ENCODE data around the gene COL27A1.

GRCh38 chr9:114120192-114121014, 34.9 kb upstream of the COL27A1 start:
- TF ChIP-seq CTCF (IDR thresholded peaks at IDR 0.05) (no peak), ZBTB33 (IDR thresholded peaks at IDR 0.05; ENCODE audit: borderline replicate concordance, low read depth) (no peak), RXRA (IDR thresholded peaks at IDR 0.05; ENCODE audit: borderline replicate concordance, low read depth) (no peak), RAD21 (IDR thresholded peaks at IDR 0.05; ENCODE audit: low read length) (no peak), MXI1 (IDR thresholded peaks at IDR 0.05; ENCODE audit: low read depth, low read length) (no peak), SMC3 (IDR thresholded peaks at IDR 0.05; ENCODE audit: low read depth, low read length) (no peak), JUND (IDR thresholded peaks at IDR 0.05) (no peak), TAF1 (IDR thresholded peaks at IDR 0.05; ENCODE audit: borderline replicate concordance, low read depth, low read length) (no peak), TEAD4 (IDR thresholded peaks at IDR 0.05; ENCODE audit: borderline replicate concordance, insufficient read depth) (no peak), NRF1 (IDR thresholded peaks at IDR 0.05; ENCODE audit: low read depth, low read length) (no peak), USF2 (IDR thresholded peaks at IDR 0.05; ENCODE audit: borderline replicate concordance, low read depth, low read length) (no peak), REST (IDR thresholded peaks at IDR 0.05; ENCODE audit: low read depth, low read length) (no peak), EP300 (IDR thresholded peaks at IDR 0.05; ENCODE audit: borderline replicate concordance in 1 of 2, low read depth in 1 of 2, low read length in 1 of 2) (no peak)
